ENCODE measurements around the gene SLC6A1. TPM values are rescaled to one million over a fixed set of nuclear protein-coding genes. Genes with fewer than 3 reads are reported as not detected.

SLC6A1 gene
- total RNA-seq, 1 experiment from 2014 or later = not detected

- H3K27me3 Mint-ChIP-seq (ENCODE audit: low read depth) = peaks cover 27% of the 10 kb centered on the region
- WGBS (ENCODE audit: extremely low coverage, insufficient read length, low lambda C conversion rate) = no CpG with 5 or more reads among the region's 5 CpGs
These were observed 22.1 kb upstream of the SLC6A1 start for GRCh38 chr3:10970306-10970960.

More at GRCh38 chr3:10970306-10970960, 22.1 kb upstream of the SLC6A1 start:
- Histone ChIP-seq H3K79me1 (ENCODE audit: insufficient read depth, low read depth, low read length, poor library complexity, severe bottlenecking) (no peaks in the 10 kb centered on the region), H3K18ac (ENCODE audit: insufficient read length, low read depth, low read length) (no peak overlapping the region), H2BK20ac (ENCODE audit: low read depth, low read length, poor library complexity, severe bottlenecking) (no peak overlapping the region), H3K9ac (ENCODE audit: extremely low read depth, insufficient read length, low read length) (no peak overlapping the region), H3K27me3 (ENCODE audit: insufficient read depth, low read length) (no peaks in the 10 kb centered on the region), H3K56ac (ENCODE audit: insufficient read length, low read depth, low read length) (no peak overlapping the region), H4K20me1 (ENCODE audit: control insufficient read depth, insufficient read depth, insufficient read length) (no peaks in the 10 kb centered on the region), H3K23ac (ENCODE audit: insufficient read length, low read depth, low read length) (no peak overlapping the region), H3K4me1 (ENCODE audit: insufficient read depth, low read length) (peaks cover 5% of the 10 kb centered on the region; the same call in 1 of the 2 replicates), H4K5ac (ENCODE audit: insufficient read length, low read depth, low read length) (no peak overlapping the region), H3K9me3 (ENCODE audit: control insufficient read depth, low read depth, low read length) (no peaks in the 10 kb centered on the region), H2BK5ac (ENCODE audit: insufficient read length, low read length) (no peak overlapping the region), H3T11ph (ENCODE audit: low read length) (no peak overlapping the region), H3K4ac (ENCODE audit: low read depth, low read length) (no peak overlapping the region), H3K14ac (ENCODE audit: insufficient read depth, low read length) (no peak overlapping the region), H2BK120ac (ENCODE audit: low read depth, low read length, poor library complexity, severe bottlenecking) (no peak overlapping the region), H2BK15ac (ENCODE audit: low read depth, low read length) (no peak overlapping the region), H3K79me2 (ENCODE audit: insufficient read depth, low read length) (no peaks in the 10 kb centered on the region), H3K23me2 (ENCODE audit: insufficient read length, low read depth, low read length, poor library complexity, severe bottlenecking) (no peaks in the 10 kb centered on the region), H3K27ac (ENCODE audit: insufficient read length, low read depth, low read length) (no peak overlapping the region), H2AFZ (ENCODE audit: low read length) (no peak overlapping the region), H4K91ac (ENCODE audit: insufficient read length, low read depth, low read length) (no peak overlapping the region), H3K4me2 (ENCODE audit: insufficient read depth, insufficient read length, low read length) (no peak overlapping the region), H2BK12ac (ENCODE audit: insufficient read length, low read depth, low read length) (no peak overlapping the region), H2AK5ac (ENCODE audit: insufficient read length, low read length) (no peak overlapping the region), H4K8ac (replicated peaks; ENCODE audit: insufficient read length, low read depth, low read length) (no peak overlapping the region)
- H3K27ac Mint-ChIP-seq = no peak overlapping the region; a peak in 1 of 7 replicates
- no peaks in the 10 kb centered on the region for H3K9me3 Mint-ChIP-seq
- H3K4me1 Mint-ChIP-seq = peaks cover 18 to 30% of the 10 kb centered on the region in 2 experiments
- no peak for TF ChIP-seq CTCF (conservative IDR thresholded peaks at IDR 0.05)
- no peak for DNase-seq
- H3K4me3 Mint-ChIP-seq = no peak overlapping the region
- H3K36me3 Mint-ChIP-seq (ENCODE audit: insufficient read depth in 1 of 3, low read depth in 3 of 3) = no peaks in the 10 kb centered on the region
